ENCODE measurements around the gene KRTAP5-4.
"Not testable (repeated sequence)": the region's sequence is repeated elsewhere in the genome, so short reads cannot be mapped to it uniquely, and the experiment has no call there.

The KRTAP5-4 gene

GRCh38 chr11:1652771-1653540 lies 31.0 kb upstream of the KRTAP5-4 start:
- peak; percentile 83 for DNase-seq

- no peak for DNase-seq
These were observed 30.5 kb upstream of the KRTAP5-4 start for GRCh38 chr11:1652442-1652770.

- DNase-seq, result no peak
These were observed 30.1 kb upstream of the KRTAP5-4 start for GRCh38 chr11:1652026-1652425.

GRCh38 chr11:1651411-1651980 lies 29.6 kb upstream of the KRTAP5-4 start:
- DNase-seq, result no peak

GRCh38 chr11:1650918-1651262 lies 29.0 kb upstream of the KRTAP5-4 start:
- DNase-seq, result no peak

GRCh38 chr11:1650034-1650917 lies 28.3 kb upstream of the KRTAP5-4 start:
- no peak for DNase-seq

- no peak for DNase-seq
These were observed 26.9 kb upstream of the KRTAP5-4 start for GRCh38 chr11:1648653-1649420.

GRCh38 chr11:1647901-1648652 lies 26.1 kb upstream of the KRTAP5-4 start:
- no peak for DNase-seq

- not testable (repeated sequence) for DNase-seq
These were observed 24.6 kb upstream of the KRTAP5-4 start for GRCh38 chr11:1646540-1646939.

- no peak for DNase-seq
These were observed 23.5 kb upstream of the KRTAP5-4 start for GRCh38 chr11:1645357-1645821.

- no peak for DNase-seq
These were observed 22.8 kb upstream of the KRTAP5-4 start for GRCh38 chr11:1644601-1645356.

GRCh38 chr11:1643146-1643690 lies 21.3 kb upstream of the KRTAP5-4 start:
- DNase-seq, result no peak

GRCh38 chr11:1642288-1643145 lies 20.6 kb upstream of the KRTAP5-4 start:
- DNase-seq, result no peak

- no peak for DNase-seq
These were observed 19.2 kb upstream of the KRTAP5-4 start for GRCh38 chr11:1641096-1641495.

- DNase-seq, result no peak
These were observed 18.4 kb upstream of the KRTAP5-4 start for GRCh38 chr11:1640076-1640946.

GRCh38 chr11:1639666-1640065 lies 17.7 kb upstream of the KRTAP5-4 start:
- no peak for DNase-seq

- DNase-seq, result no peak
These were observed 17.2 kb upstream of the KRTAP5-4 start for GRCh38 chr11:1639102-1639620.

GRCh38 chr11:1638344-1638743 lies 16.4 kb upstream of the KRTAP5-4 start:
- no peak for DNase-seq

GRCh38 chr11:1637628-1638027 lies 15.7 kb upstream of the KRTAP5-4 start:
- no peak for DNase-seq
